Activated CD4-positive, alpha-beta T cell treated with anti-CD3 and anti-CD28 coated beads for 1 hour (primary cell): ENCODE data around the gene KRTAP10-6.
"Not testable (repeated sequence)": the region's sequence is repeated elsewhere in the genome, so short reads cannot be mapped to it uniquely, and the experiment has no call there.

Experiments
- DNase-seq: peaks from one replicate; pipeline ENCODE4 v3.0.0-alpha.2; 2020

Gene KRTAP10-6

GRCh38 chr21:44616591-44616926 is 24.3 kb upstream of the KRTAP10-6 start:
- DNase-seq, result no peak

- no peak for DNase-seq
These were observed 23.7 kb upstream of the KRTAP10-6 start for GRCh38 chr21:44615911-44616590.

GRCh38 chr21:44615466-44615865 is 23.2 kb upstream of the KRTAP10-6 start:
- no peak for DNase-seq

GRCh38 chr21:44614961-44615391 is 22.7 kb upstream of the KRTAP10-6 start:
- no peak for DNase-seq

GRCh38 chr21:44614161-44614631 is 21.9 kb upstream of the KRTAP10-6 start:
- no peak for DNase-seq

GRCh38 chr21:44613386-44614155 is 21.3 kb upstream of the KRTAP10-6 start:
- no peak for DNase-seq

DNA sequence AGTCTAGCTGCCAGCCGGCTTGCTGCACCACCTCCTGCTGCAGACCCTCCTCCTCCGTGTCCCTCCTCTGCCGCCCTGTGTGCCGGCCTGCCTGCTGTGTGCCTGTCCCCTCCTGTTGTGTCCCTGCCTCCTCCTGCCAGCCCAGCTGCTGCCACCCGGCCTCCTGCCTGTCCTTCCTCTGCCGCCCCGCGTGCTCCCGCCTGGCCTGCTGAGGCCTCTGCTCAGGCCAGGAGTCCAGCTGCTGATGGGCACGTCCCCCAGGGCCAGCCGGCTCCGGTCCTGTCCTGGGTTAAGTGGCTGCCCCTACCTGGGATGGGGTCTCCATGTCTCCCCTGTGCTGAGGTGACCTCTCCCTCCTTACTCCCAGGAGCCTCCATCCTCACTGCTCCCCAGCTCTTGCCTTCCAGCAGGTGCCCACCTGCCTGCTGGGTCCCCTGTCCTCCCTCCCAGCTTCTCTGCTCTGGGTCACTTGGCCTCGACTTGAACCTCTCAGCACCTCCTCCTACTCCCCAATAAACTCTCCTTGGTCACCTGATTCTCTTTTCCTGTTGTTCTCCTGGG is 20.4 kb upstream of the KRTAP10-6 start:
- DNase-seq, result no peak

DNA sequence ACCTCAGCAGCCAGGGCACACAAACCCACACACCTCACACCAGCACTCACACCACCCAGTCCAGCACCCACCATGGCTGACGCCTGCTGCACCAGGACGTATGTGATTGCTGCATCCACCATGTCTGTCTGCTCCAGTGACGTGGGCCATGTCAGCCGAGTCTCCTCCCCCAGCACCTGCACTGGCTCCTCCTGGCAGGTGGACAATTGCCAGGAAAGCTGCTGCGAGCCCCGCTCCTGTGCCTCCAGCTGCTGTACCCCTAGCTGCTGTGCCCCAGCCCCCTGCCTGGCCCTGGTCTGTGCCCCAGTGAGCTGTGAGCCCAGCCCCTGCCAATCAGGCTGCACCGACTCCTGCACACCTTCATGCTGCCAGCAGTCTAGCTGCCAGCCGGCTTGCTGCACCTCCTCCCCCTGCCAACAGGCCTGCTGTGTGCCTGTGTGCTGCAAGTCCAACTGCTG is 19.8 kb upstream of the KRTAP10-6 start, which contains the start of gene KRTAP10-8:
TSS of gene KRTAP10-8 (plus strand) at position 51 of the 458 bp plus-strand sequence. CDS start at position 73, 22 bp downstream.
- DNase-seq, result no peak

GRCh38 chr21:44611551-44611950 is 19.2 kb upstream of the KRTAP10-6 start:
- no peak for DNase-seq

DNA sequence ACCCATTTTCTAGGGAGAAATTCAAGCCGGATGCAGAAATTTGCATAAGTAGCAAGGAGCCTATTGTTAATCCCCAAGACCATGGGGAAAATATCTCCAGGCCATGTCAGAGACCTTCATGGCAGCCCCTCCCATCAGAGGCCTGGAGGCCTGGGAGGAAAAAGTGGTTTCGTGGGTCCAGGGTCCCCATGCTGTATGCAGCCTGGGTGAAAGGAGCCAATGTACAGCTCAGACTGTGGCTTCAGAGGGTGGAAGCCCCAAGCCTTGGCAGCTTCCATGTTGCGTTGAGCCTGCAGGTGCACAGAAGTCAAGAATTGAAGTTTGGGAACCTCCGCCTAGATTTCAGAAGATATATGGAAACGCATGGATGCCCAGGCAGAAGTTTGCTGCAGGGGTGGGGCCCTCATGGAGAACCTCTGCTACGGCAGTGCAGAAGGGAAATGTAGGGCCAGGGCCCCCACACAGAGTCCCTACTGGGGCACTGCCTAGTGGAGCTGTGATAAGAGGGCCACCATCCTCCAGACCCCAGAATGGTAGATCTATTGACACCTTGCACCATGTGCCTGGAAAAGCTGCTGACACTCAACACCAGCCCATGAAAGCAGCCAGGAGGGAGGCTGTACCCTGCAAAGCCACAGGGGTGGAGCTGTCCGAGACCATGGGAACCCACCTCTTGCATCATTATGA is 18.0 kb upstream of the KRTAP10-6 start:
- not testable (repeated sequence) for DNase-seq

- DNase-seq, result no peak
These were observed 16.9 kb upstream of the KRTAP10-6 start for GRCh38 chr21:44609193-44609592.

DNA sequence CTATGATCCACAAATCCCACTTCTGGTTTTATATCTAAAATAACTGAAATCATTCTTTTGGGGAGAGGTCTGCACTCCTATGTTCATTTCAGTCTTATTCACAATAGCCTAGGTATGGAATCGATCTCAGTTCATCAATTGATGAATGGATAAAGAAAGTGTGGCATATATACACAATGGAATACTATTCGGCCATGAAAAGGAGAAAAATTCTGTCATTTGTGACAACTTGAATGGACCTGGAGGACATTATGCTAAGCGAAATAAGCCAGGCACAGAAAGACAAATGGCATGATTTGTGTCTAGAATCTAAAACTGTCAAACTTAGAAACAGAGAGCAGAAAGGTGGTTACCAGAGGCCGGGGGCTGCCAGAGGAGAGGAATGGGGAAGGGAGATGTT is 14.2 kb upstream of the KRTAP10-6 start:
- DNase-seq, result no peak

DNA sequence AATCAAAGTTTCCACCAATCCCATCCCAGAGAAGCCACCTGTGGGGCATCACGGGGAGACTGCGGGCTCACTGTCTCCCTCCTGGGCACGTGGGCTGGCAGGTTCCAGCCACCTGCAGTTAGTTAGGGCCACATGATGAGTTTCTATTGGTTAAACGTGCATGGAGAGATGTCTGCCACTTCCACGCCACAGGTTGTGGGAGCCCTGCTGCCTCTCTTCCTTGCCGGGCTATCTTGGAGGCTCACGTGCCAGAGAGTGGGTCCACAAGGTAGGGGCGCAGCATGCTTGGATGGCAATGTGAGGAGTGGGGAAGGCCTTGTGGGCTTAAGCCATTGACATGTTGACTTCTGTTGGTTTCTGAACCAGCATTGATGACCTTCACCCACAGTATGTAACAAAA is 11.6 kb upstream of the KRTAP10-6 start:
- DNase-seq, result no peak

GRCh38 chr21:44603109-44603875 is 11.0 kb upstream of the KRTAP10-6 start:
- no peak for DNase-seq

DNA sequence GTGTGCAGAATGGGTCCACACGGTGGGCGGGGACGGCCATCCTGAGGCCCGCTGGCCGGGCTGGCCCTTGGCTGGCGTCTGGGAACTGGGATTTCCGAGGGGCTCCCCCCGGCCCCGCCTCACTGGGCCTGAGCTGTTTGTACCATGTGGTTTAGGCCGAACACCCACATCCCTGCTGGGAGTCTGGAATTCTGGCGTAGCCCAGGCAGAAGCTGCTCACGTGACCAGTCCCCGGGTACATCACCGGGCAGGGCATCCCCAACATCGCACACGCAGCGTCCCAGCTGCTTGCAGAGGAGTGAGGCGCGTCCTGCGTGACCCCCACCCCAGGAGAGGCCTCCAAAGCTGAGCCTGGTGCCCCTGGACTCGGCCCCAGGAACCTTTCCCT is 10.2 kb upstream of the KRTAP10-6 start:
- DNase-seq, result no peak

DNA sequence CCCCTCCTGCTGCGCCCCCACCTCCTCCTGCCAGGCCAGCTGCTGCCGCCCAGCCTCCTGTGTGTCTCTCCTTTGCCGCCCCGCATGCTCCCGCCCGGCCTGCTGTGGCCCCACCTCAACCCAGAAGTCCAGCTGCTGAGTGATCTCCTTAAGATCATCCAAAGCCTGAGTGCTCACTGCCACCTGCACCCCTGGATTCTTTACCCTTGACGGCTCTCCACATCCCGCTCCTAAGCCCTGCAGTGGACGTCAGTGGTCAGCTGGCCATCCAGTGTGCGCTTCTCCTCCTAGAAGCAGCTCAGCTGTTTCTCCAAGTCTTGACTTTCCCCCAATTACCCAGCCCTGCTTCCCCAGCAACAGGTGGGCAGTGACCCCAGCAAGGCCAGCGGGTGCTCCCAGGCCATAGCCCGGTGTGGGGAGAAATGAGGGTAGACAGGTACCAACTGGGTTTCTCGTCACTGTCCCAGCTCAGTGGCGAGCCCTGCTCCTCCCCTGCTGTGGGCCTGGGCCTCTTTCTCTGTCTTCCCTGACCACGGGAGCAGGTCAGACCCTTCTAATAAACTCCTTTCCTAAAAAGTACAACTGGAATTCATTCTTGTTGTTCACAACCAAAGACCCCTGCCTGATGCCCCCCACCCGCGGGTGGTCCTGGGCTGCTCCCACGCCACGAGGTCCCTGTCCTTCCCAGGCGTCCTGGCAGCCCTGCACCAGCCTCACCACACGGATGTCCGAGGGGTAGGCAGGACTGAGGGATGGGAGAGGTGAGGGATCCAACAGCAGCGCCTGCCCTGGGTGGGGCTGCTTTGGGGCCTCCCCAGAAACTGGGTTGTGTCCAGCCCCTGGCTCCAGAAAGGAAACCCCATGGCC is 9.5 kb upstream of the KRTAP10-6 start:
- no peak for DNase-seq

- DNase-seq, result not testable (repeated sequence)
These were observed 8.8 kb upstream of the KRTAP10-6 start for GRCh38 chr21:44601091-44601490.

GRCh38 chr21:44600118-44600978 is 8.0 kb upstream of the KRTAP10-6 start, which contains the start of gene KRTAP10-7:
Gene KRTAP10-7 (plus strand): TSS chr21:44600597. CDS start chr21:44600622, 25 bp downstream.
- DNase-seq, result not testable (repeated sequence)

DNA sequence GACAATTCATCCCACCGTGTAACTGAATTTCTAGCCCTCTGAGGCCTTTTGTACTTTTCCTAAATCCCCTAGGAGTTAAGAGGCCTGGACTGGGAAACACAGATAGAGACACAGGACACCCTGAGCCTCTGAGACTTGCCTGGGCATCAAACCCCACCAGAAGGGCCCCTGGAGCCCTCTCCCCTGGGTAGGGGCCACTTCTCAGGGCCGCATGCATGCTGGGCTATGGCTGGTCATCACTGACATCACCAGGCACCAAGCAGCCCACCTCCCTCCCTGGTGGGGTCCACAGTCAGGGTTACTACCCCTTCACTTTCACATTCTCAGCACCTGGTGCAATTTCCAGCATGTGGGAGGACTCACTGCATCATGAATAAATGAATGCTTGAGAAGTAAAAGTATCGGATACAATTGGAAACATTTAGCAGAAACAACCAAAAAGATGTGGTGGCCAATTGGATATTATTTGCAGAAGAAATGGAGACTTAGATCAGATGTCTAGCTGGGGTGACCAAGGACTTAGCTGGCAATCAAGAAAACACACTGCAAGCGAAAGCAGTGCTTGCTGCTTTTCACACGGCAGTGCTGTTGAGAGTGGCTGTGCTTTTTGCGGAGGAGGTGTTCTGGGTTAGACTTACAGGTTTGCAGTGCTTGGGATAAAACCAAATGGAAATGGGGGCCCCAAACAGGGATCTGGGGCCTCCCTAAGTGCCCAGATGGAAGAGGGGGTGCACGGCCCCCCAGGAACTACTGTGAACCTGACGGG is 7.1 kb upstream of the KRTAP10-6 start:
- no peak for DNase-seq
